Nucleus accumbens (tissue), 56 donors: ENCODE results near the gene DHRS7B.
A peak's percentile ranks its signal among the peaks of the same experiment; 100 is the strongest.
"Not testable (repeated sequence)": the region's sequence is repeated elsewhere in the genome, so short reads cannot be mapped to it uniquely, and the experiment has no call there.

ENCODE experiments used
- DNase-seq, 56 donors: peaks; one replicate each; lab custom pipeline; 2025; lab: John Stamatoyannopoulos, UW

Gene DHRS7B

GRCh38 chr17:21126645-21127508 is at the start of gene DHRS7B:
TSS of gene DHRS7B (plus strand) at chr17:21126964. CDS start at chr17:21126972, 8 bp downstream.
- DNase-seq: peak; percentile 47 to 98 (median 92)

- no peak for DNase-seq
Observed at GRCh38 chr17:21077281-21077680, 49.5 kb upstream of the DHRS7B start.

GRCh38 chr17:21078016-21078780 is 48.6 kb upstream of the DHRS7B start:
- no peak for DNase-seq

GRCh38 chr17:21079196-21079595 is 47.6 kb upstream of the DHRS7B start:
- DNase-seq: no peak

- DNase-seq: no peak
Observed at GRCh38 chr17:21082001-21082436, 44.7 kb upstream of the DHRS7B start.

- not testable (repeated sequence) for DNase-seq
Observed at GRCh38 chr17:21085280-21085679, 41.5 kb upstream of the DHRS7B start.

- DNase-seq: no peak
Observed at GRCh38 chr17:21085707-21086106, 41.1 kb upstream of the DHRS7B start.

GRCh38 chr17:21089145-21089544 is 37.6 kb upstream of the DHRS7B start:
- DNase-seq: no peak

GRCh38 chr17:21089933-21090901 is 36.5 kb upstream of the DHRS7B start:
- DNase-seq: no peak

GRCh38 chr17:21090902-21091618 is 35.7 kb upstream of the DHRS7B start:
- DNase-seq: no peak

- DNase-seq: no peak
Observed at GRCh38 chr17:21094298-21094704, 32.5 kb upstream of the DHRS7B start.

GRCh38 chr17:21095735-21096134 is 31.0 kb upstream of the DHRS7B start:
- no peak for DNase-seq

GRCh38 chr17:21096874-21097273 is 29.9 kb upstream of the DHRS7B start:
- no peak for DNase-seq

- DNase-seq: peak in 45 of 56 donors; percentile 3 to 85 (median 43)
Observed at GRCh38 chr17:21098934-21099689, 27.7 kb upstream of the DHRS7B start.

GRCh38 chr17:21100636-21101035 is 26.1 kb upstream of the DHRS7B start:
- DNase-seq: no peak

GRCh38 chr17:21104608-21105007 is 22.2 kb upstream of the DHRS7B start:
- DNase-seq: no peak

- no peak for DNase-seq
Observed at GRCh38 chr17:21105064-21105894, 21.5 kb upstream of the DHRS7B start.

GRCh38 chr17:21106316-21106715 is 20.4 kb upstream of the DHRS7B start:
- no peak for DNase-seq
